Ovary (tissue), 3 donors: ENCODE data around the gene NUDT8.

Experiments used
- CTCF ChIP-seq, 3 donors: fragments of 450-650 bp in 2 of 3; fragments of 200-600 bp in 1 of 3; IDR thresholded peaks; one replicate each; pipeline versions ENCODE4 v1.5.1 to v1.8.0; 2016 to 2022; ENCODE audit warnings: antibody characterized with exemption in 3 of 3, mild to moderate bottlenecking in 1 of 3
- EP300 ChIP-seq: sonication (generic); formaldehyde crosslinking; IDR thresholded peaks from one replicate; pipeline ENCODE4 v1.6.1; 2017; ENCODE audit warnings: antibody characterized with exemption
- POLR2A ChIP-seq: fragments of 450-650 bp; IDR thresholded peaks from one replicate; pipeline ENCODE4 v1.6.1; 2017; ENCODE audit warnings: antibody characterized with exemption, mild to moderate bottlenecking, moderate library complexity
- donor health status: DM: no; HTN: no; CAD: no.

- no peak for TF ChIP-seq CTCF (IDR thresholded peaks at IDR 0.05)
- TF ChIP-seq EP300 = no peak
- no peak for TF ChIP-seq POLR2A
These were observed 2.6 kb upstream of the NUDT8 start for GRCh38 chr11:67632175-67632981.
